ACHN (cell line): Measurements from ENCODE around the gene KLK12.

Experiments
- DNase-seq: peaks from one replicate; pipeline ENCODE4 v3.0.0-alpha.2; 2015
- in situ Hi-C: cut with HindIII; loops from 2 replicates; pipeline ENCODE4 v1.10.0; 2017; ENCODE audit warnings: low sequenced_read_pairs, low pct_ligation_motif_present, low pct_unique_long_range_greater_than_20kb

Gene KLK12

GRCh38 chr19:51022526-51022925 lies 12.3 kb downstream of the KLK12 start:
- DNase-seq: no peak
- in situ Hi-C loops: no loop called here

GRCh38 chr19:51020988-51021651 lies 13.7 kb downstream of the KLK12 start:
- in situ Hi-C loops: no loop called here
- peak; percentile 39 for DNase-seq

DNA sequence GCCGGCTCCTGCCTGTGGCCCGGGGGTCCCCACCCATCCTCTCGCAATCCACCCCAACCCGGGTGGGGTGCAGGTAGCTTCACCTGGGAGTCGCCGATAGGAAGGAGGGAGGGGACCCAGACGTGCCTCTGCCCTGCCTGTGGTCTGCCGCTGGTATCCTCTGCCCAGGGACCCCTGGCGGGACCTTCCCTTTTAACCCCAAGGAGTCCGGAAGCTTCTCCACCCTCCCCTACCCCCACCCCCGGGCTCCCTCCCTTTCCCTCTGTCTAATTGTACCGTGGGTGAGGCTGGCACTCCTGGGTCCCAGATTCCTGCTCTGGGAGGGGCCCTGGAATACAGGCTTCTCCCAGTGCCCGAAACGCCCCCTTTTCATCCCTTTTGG lies 15.3 kb downstream of the KLK12 start, which contains the start of gene KLK10:
KLK10 (minus strand) TSS at position 166 of the 382 bp plus-strand sequence. CDS start 579 bp downstream, outside the sequence.
- DNase-seq: no peak
- in situ Hi-C loops: no loop called here

- DNase-seq: no peak
- in situ Hi-C loops: no loop called here
Measured at GRCh38 chr19:51018745-51019543, 15.9 kb downstream of the KLK12 start.

GRCh38 chr19:51016798-51017683 lies 17.8 kb downstream of the KLK12 start:
- in situ Hi-C loops: no loop called here
- DNase-seq: peak; percentile 49

- in situ Hi-C loops: no loop called here
- no peak for DNase-seq
Measured at GRCh38 chr19:51015691-51016267, 19.0 kb downstream of the KLK12 start.

GRCh38 chr19:51014242-51014641 lies 20.6 kb downstream of the KLK12 start:
- DNase-seq: no peak
- in situ Hi-C loops: no loop called here

GRCh38 chr19:51012661-51013190 lies 22.1 kb downstream of the KLK12 start:
- DNase-seq: no peak
- in situ Hi-C loops: no loop called here

GRCh38 chr19:51010066-51010795 lies 24.6 kb downstream of the KLK12 start:
- DNase-seq: no peak
- in situ Hi-C loops: no loop called here

- DNase-seq: no peak
- in situ Hi-C loops: no loop called here
Measured at GRCh38 chr19:51009061-51009891, 25.5 kb downstream of the KLK12 start.

DNA sequence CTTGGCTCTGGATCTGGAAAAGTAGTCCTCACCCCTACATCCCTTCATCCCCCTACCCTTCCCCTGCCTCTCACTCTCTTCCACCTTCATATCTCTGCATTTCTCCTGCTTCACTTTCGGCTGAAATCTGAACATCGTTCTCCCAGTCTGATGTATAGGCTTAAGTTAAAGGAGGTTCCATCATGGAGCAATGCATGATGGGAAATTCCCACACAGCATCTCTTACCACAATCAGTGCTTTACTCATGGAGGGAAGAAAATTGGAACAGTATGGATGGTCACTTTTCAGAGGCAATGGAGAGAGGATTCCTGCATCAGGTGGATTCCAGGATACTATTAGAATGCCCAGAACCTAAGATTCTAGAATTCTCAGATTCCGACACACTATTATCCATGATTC lies 27.3 kb downstream of the KLK12 start:
- in situ Hi-C loops: no loop called here
- no peak for DNase-seq

- no peak for DNase-seq
- in situ Hi-C loops: no loop called here
Measured at GRCh38 chr19:51006406-51006805, 28.4 kb downstream of the KLK12 start.

DNA sequence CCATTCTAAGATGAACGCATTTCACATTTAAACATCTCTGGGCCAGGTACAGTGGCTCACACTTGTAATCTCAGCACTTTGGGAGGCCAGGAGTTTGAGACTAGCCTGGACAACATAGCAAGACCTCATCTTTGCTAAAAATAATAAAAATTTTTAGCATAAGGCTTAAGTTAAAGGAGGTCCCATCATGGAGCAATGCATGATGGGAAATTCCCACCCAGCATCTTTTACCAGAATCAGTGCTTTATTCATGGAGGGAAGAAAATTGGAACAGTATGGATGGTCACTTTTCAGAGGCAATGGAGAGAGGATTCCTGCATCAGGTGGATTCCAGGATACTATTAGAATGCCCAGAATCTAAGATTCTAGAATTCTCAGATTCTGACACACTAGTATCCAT lies 29.6 kb downstream of the KLK12 start:
- DNase-seq: no peak
- in situ Hi-C loops: no loop called here

DNA sequence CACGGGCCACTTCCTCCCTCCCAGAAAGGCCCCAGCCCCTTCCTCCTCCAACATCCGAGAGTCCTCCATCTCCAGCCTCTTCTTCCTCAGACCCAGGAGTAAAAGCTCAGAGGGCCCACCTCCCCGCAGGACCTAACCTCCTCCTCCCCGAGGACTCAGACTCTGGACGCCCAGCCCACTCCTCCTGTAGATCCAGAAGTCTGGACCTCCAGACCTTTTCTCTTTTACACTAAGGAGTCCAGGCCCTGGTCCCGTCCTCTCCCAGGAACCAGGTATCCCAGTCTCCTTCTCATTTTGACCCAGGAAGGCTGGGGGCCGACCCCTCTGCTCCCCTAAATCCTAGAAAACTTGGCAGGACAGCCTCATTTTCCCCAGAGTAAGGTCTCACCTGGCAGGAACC lies 31.5 kb downstream of the KLK12 start:
- in situ Hi-C loops: no loop called here

GRCh38 chr19:51002542-51003311 lies 32.1 kb downstream of the KLK12 start:
- no peak for DNase-seq
- in situ Hi-C loops: no loop called here

More for the DNA sequence above, 31.5 kb downstream of the KLK12 start:
- DNase-seq: no peak

DNA sequence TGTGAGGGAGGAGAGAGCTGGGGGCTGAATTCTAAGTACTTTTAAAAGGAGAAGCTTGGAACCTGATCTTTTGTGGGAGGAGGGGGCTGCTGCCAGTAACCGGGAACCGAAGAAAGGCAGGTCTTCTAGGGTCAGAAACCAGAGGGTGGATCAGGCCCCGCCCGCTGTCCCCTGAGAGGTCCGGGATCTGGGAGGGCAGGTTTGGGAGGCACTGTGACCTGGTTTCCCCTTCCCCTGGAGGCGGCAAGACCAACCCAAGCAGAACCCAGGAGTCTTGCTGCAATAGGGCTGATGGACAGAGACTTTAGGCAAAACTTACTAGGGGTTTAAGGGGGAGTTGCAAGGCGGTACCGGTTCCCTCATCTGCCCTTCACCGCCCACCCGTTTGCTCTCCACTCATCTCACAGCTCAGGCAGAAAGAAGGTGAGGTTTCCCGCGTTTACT lies 32.7 kb downstream of the KLK12 start:
- no peak for DNase-seq
- in situ Hi-C loops: no loop called here
